HepG2 (cell line): ENCODE data around the gene SEC16A. TPM values are rescaled to one million over a fixed set of nuclear protein-coding genes. Genes with fewer than 3 reads are reported as not detected.

ENCODE experiments used
- DNMT3B ChIP-seq: conservative IDR thresholded peaks from 2 replicates; pipeline ENCODE4 v1.6.1; 2016; ENCODE audit warnings: missing biosample characterization, control low read depth
- ETS1 ChIP-seq: sonication (generic); formaldehyde crosslinking; IDR thresholded peaks from 2 replicates; pipeline ENCODE4 v1.4.0; 2020; ENCODE audit warnings: missing genetic modification reagents
- GFI1 ChIP-seq: sonication (generic); formaldehyde crosslinking; IDR thresholded peaks from 2 replicates; pipeline ENCODE4 v1.5.0; 2020; ENCODE audit warnings: missing genetic modification reagents, mild to moderate bottlenecking, borderline replicate concordance
- HNRNPK ChIP-seq: fragments of 200-400 bp; formaldehyde crosslinking; IDR thresholded peaks from 2 replicates; pipeline ENCODE4 v1.6.1; 2018; ENCODE audit warnings: low read length, low read depth, moderate library complexity, mild to moderate bottlenecking; ENCODE audit not compliant: poor library complexity, severe bottlenecking
- JARID2 ChIP-seq: sonication (generic); formaldehyde crosslinking; IDR thresholded peaks from 2 replicates; pipeline ENCODE4 v1.8.1; 2023; ENCODE audit warnings: missing genetic modification reagents, inconsistent platforms; ENCODE audit not compliant: insufficient replicate concordance
- KLF15 ChIP-seq: sonication (generic); formaldehyde crosslinking; IDR thresholded peaks from 2 replicates; pipeline ENCODE4 v1.8.1; 2023; ENCODE audit warnings: borderline replicate concordance, mild to moderate bottlenecking, inconsistent platforms, missing genetic modification reagents, mixed read lengths
- MBD4 ChIP-seq: IDR thresholded peaks from 2 replicates; pipeline ENCODE4 v1.6.1; 2012; ENCODE audit warnings: low read length, inconsistent platforms, borderline replicate concordance
- MTF2 ChIP-seq: sonication (generic); formaldehyde crosslinking; IDR thresholded peaks from 2 replicates; pipeline ENCODE4 v1.5.0; 2020; ENCODE audit warnings: missing genetic modification reagents, borderline replicate concordance
- NR0B2 ChIP-seq: sonication (generic); formaldehyde crosslinking; IDR thresholded peaks from 2 replicates; pipeline ENCODE4 v1.4.0; 2020; ENCODE audit warnings: mild to moderate bottlenecking, missing genetic modification reagents
- PHF21A ChIP-seq: sonication (generic); formaldehyde crosslinking; IDR thresholded peaks from 2 replicates; pipeline ENCODE4 v1.5.0; 2020; ENCODE audit warnings: mild to moderate bottlenecking, missing genetic modification reagents
- SNAI1 ChIP-seq: sonication (generic); formaldehyde crosslinking; IDR thresholded peaks from 2 replicates; pipeline ENCODE4 v1.5.0; 2020; ENCODE audit warnings: mild to moderate bottlenecking, missing genetic modification reagents, borderline replicate concordance
- UBTF ChIP-seq: sonication (generic); formaldehyde crosslinking; IDR thresholded peaks from 2 replicates; pipeline ENCODE4 v1.4.0; 2020; ENCODE audit warnings: mild to moderate bottlenecking, missing genetic modification reagents
- ZIK1 ChIP-seq: sonication (generic); formaldehyde crosslinking; IDR thresholded peaks from 2 replicates; pipeline ENCODE4 v1.5.0; 2020; ENCODE audit warnings: mild to moderate bottlenecking, low read depth, missing genetic modification reagents, borderline replicate concordance
- ZNF33A ChIP-seq: sonication (generic); formaldehyde crosslinking; IDR thresholded peaks from 2 replicates; pipeline ENCODE4 v1.5.1; 2020; ENCODE audit warnings: missing genetic modification reagents, mild to moderate bottlenecking, moderate library complexity, borderline replicate concordance
- ZNF441 ChIP-seq: sonication (generic); formaldehyde crosslinking; IDR thresholded peaks from 2 replicates; pipeline ENCODE4 v1.7.0; 2021; ENCODE audit warnings: missing genetic modification reagents, borderline replicate concordance
- ZNF609 ChIP-seq: sonication (generic); formaldehyde crosslinking; IDR thresholded peaks from 2 replicates; pipeline ENCODE4 v1.4.0; 2020; ENCODE audit warnings: mild to moderate bottlenecking, missing genetic modification reagents, borderline replicate concordance
- ZNF614 ChIP-seq: IDR thresholded peaks from 2 replicates; pipeline ENCODE4 v1.6.1; 2018; ENCODE audit warnings: missing biosample characterization, missing genetic modification reagents, inconsistent platforms, borderline replicate concordance
- polyA plus RNA-seq, 8 experiments: library from polyadenylated mRNA; depleted of rRNA in 3 of 8; stranded (reverse) in 7 of 8; unstranded in 1 of 8; fragments of >200 nt; fragmentation: Illumina TruSeq in 4 of 8; extraction: Trizol in 4 of 8; gene quantifications; 2 replicates each; pipeline versions ENCODE4 v1.2.1 to v1.2.3, GENCODE V29; 2011 to 2016; ENCODE audit warnings: low read depth in 4 of 8, missing spikeins in 1 of 8, mixed read lengths in 1 of 8; ENCODE audit not compliant: insufficient read depth in 1 of 8
- total RNA-seq, 5 experiments: library from RNA; depleted of rRNA; stranded (reverse); fragments of >200 nt; fragmentation: Illumina TruSeq; extraction: Trizol; gene quantifications; 2 replicates each; pipeline ENCODE4 v1.2.3, GENCODE V29; 2016; ENCODE audit warnings: low read depth in 1 of 5

Gene SEC16A
- total and polyA plus RNA-seq, 2 of the 13 experiments (the other 11 are each of a cell fraction or from before 2014, with no cell fraction given) = 15.9 to 18.9 TPM

GRCh38 chr9:136484153-136485048 lies 1.6 kb upstream of the SEC16A start (continued):
- TF ChIP-seq MTF2 (CRISPR knock-in tag) (0 out of 2 replicates have a peak, but pooled peaks have one; percentile 16), ETS1 (CRISPR knock-in tag) (no peak), ZNF609 (CRISPR knock-in tag) (no peak), DNMT3B (CRISPR knock-in tag) (no peak), SNAI1 (CRISPR knock-in tag) (no peak), NR0B2 (CRISPR knock-in tag) (no peak), JARID2 (no peak), PHF21A (CRISPR knock-in tag) (no peak), ZNF614 (CRISPR knock-in tag) (0 out of 2 replicates have a peak, but pooled peaks have one; percentile 3), ZNF33A (CRISPR knock-in tag) (no peak), HNRNPK (no peak), ZNF441 (CRISPR knock-in tag) (no peak), MBD4 (no peak), UBTF (CRISPR knock-in tag) (peak; percentile 44; the same call in 1 of the 2 replicates), GFI1 (peak; percentile 14; the same call in 1 of the 2 replicates), ZIK1 (CRISPR knock-in tag) (no peak), KLF15 (CRISPR knock-in tag) (no peak)
